ENCODE measurements around the gene MYLK3.

Gene MYLK3

DNA sequence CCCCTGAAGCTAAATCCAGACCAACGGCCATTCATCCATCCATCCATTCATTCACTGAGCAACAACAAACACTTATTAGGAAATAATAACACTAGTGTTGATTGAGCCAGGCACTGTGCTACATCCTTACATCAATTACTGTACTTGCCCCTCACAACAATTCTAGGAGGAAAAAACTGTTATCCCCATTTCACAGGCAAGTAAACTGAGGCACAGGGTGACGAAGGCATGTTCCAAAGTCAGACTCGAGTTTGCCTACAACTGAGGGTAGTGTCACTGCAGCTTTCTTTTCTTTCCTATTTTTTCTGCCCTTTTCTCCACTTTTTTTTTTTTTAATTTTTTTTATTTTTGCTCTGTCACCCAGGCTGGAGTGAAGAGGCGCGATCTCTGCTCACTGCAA lies 11.2 kb upstream of the MYLK3 start:
- no peak overlapping the region for H3K4me3 ChIP-seq (ENCODE audit: low read depth, low read length)
- DNase-seq (ENCODE audit: low read depth), result no peak
- TF ChIP-seq, protein P1, sequence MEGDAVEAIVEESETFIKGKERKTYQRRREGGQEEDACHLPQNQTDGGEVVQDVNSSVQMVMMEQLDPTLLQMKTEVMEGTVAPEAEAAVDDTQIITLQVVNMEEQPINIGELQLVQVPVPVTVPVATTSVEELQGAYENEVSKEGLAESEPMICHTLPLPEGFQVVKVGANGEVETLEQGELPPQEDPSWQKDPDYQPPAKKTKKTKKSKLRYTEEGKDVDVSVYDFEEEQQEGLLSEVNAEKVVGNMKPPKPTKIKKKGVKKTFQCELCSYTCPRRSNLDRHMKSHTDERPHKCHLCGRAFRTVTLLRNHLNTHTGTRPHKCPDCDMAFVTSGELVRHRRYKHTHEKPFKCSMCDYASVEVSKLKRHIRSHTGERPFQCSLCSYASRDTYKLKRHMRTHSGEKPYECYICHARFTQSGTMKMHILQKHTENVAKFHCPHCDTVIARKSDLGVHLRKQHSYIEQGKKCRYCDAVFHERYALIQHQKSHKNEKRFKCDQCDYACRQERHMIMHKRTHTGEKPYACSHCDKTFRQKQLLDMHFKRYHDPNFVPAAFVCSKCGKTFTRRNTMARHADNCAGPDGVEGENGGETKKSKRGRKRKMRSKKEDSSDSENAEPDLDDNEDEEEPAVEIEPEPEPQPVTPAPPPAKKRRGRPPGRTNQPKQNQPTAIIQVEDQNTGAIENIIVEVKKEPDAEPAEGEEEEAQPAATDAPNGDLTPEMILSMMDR (IDR thresholded peaks at IDR 0.05; ENCODE audit: insufficient read depth, low read depth, low read length, missing control alignments), result no peak

DNA sequence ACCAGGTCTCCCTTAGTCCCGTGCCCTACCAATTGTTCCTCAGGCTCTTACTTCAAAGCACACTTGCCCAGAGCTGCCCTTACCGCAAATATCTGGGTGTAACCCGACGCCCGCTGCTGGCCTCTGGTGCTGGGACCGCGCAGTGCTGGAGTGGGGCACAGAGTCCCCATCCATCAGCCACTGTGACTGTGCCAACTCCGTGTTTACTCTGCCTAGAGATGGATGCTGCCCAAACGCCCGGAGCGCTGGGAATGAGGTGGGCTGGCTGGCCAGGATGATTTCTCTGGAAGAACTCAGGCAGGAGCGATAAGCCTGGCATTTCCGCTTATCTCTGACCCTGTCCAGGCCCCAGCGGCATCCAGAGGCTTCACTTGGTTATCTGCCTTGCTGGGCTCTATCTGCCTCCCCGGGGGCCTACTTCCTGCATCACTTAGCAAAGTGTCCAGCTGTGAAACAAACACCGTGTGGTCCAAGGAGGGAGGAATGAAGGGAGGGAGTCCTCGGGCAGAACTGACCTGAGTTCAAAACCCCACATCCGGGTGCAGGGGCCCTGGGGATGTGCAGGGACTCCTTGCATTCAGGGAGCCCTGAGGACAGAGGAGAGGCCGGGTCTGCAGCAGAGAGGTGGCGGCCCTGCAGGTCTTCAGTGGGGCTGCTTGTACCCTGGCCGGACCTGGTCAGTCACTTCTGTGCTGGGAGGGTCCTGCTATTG lies 9.4 kb upstream of the MYLK3 start:
- TF ChIP-seq, protein P1 (IDR thresholded peaks at IDR 0.05; ENCODE audit: insufficient read depth, low read depth, low read length, missing control alignments), result no peak
- DNase-seq (ENCODE audit: low read depth), result no peak
- no peak overlapping the region for H3K4me3 ChIP-seq (ENCODE audit: low read depth, low read length)

DNA sequence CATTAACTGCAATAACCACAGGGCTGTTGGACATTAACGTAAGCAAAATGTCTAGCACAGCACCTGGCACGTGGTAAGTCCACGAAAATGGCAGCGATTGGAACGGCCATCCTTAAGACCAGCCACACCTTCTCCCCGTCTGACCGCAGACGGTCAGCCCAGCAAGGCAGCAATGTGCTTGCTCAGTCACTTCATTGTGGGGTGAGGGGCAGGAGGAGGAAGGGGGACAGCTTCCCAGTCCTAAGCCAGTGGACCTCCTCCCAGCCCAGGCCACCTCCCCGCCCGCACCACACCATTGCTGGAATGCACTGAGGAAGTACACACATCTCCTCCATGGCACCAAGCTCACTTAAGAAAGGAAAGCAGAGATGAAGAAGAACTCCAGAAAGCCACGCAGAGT lies 8.6 kb upstream of the MYLK3 start:
- DNase-seq (ENCODE audit: low read depth), result no peak
- H3K4me3 ChIP-seq (ENCODE audit: low read depth, low read length), result no peak overlapping the region
- TF ChIP-seq, protein P1 (IDR thresholded peaks at IDR 0.05; ENCODE audit: insufficient read depth, low read depth, low read length, missing control alignments), result no peak

DNA sequence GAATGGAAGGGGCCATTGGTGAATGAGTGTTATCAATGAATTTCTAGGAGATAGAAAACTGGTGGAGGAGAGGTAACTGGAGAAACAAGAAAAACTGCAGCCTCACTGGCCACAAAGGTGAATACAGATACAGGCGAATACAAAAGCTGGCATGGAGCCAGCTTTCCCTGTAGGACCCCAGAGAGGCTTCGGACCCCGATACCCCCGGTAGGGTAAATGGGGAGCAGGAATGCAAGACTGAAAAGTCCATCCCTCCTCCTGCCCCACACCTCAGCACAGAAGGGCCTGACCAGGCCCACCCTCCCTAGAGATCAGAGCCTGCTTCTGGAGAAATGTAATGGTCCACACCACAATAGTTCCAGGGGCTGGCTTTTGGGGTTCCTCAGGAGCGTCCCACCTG lies 4.9 kb upstream of the MYLK3 start:
- DNase-seq (ENCODE audit: low read depth), result no peak
- H3K4me3 ChIP-seq (ENCODE audit: low read depth, low read length), result no peak overlapping the region
- TF ChIP-seq, protein P1 (IDR thresholded peaks at IDR 0.05; ENCODE audit: insufficient read depth, low read depth, low read length, missing control alignments), result no peak

DNA sequence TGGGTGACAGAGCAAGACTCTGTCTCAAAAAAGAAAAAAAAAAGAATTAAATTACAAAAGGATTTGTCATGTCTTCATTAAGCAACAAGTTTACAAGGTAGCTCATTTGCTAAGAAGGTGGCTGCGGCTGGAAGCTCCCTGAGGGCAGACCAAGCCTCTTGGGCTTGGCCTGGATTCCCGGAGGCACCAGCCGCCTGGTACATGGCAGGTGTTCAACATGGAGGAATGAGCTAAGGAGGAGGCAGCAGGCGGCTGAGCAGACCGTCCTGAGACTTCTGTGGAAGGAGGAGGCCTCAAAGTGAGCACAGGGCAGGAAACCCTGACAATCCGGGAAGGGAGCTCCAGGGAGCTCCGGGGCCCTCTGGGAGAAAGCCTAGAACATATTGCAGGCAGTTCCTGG lies 3.2 kb upstream of the MYLK3 start:
- TF ChIP-seq, protein P1 (IDR thresholded peaks at IDR 0.05; ENCODE audit: insufficient read depth, low read depth, low read length, missing control alignments), result no peak
- H3K4me3 ChIP-seq (ENCODE audit: low read depth, low read length), result no peak overlapping the region
- no peak for DNase-seq (ENCODE audit: low read depth)

DNA sequence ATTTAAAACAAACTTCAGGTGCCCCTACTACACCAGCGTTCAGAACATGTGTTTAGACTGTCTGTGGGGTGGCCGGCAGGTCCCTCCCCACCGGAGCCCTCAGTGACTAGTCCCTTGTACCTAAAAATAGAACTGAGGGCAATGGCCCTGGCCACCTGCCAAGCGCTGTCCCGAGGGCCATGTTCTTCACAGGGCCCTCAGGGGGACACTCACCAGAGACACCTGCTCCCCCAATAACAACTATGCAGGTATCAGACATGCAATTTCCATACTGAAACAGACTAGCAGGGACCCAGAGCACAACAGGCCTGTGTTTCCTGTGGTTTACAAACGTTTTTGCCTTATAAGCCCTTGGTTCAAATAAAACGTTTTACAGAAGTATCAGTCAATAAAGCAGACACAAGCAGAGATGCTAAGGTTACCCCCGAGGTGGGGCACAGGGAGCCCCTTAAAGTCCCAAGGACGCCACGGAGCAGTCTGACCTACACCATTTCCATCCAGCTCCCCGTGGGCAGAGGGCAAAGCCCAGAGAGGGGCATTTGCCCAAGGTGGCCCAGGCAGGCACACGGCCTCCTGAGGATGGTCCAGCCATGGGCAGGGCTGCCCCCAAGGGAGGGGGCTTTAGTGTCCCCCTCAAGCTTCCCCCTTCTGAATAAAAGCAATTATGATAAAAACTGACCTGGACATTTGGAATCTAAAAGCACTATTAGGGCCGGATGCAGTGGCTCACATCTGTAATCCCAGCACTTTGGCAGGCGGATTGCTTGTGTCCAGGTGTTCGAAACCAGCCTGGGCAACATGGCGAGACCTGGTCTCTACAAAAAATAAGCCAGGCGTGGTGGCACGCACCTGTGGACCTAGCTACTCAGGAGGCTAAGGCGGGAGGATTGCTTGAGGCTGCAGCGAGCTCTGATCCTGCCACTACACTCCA lies 896 bp upstream of the MYLK3 start:
- peak; percentile 77 for DNase-seq (ENCODE audit: low read depth)
- TF ChIP-seq, protein P1 (IDR thresholded peaks at IDR 0.05; ENCODE audit: insufficient read depth, low read depth, low read length, missing control alignments), result no peak
- no peak overlapping the region for H3K4me3 ChIP-seq (ENCODE audit: low read depth, low read length)
